Calu3 (cell line): ENCODE data around the gene AGPAT3. TPM values are rescaled to one million over a fixed set of nuclear protein-coding genes. Genes with fewer than 3 reads are reported as not detected.

ENCODE experiments used
- BruUV-seq: library from RNA; stranded (reverse); fragments of 400-500 nt; replicated peaks from 2 replicates; lab custom pipeline; 2021; lab: Mats Ljungman, UMichigan
- CTCF ChIA-PET: fragments of 300-600 bp; sonication (Branson Sonifier 250); formaldehyde crosslinking; loops from one replicate; lab custom pipeline; 2022; ENCODE audit warnings: antibody characterized with exemption; lab: Charles Lee
- DNase-seq: peaks from one replicate; pipeline ENCODE4 v3.0.0; 2022
- H3K27ac Mint-ChIP-seq: one replicate; pipeline ENCODE4 v1.8.0; 2022; ENCODE audit warnings: mixed read lengths; ENCODE audit not compliant: unreplicated experiment
- H3K27me3 Mint-ChIP-seq: one replicate; pipeline ENCODE4 v1.8.0; 2022; ENCODE audit warnings: mixed read lengths; ENCODE audit not compliant: unreplicated experiment
- H3K36me3 Mint-ChIP-seq: one replicate; pipeline ENCODE4 v1.8.0; 2022; ENCODE audit warnings: mild to moderate bottlenecking, moderate library complexity, mixed read lengths; ENCODE audit not compliant: insufficient read depth, unreplicated experiment
- H3K4me1 Mint-ChIP-seq: one replicate; pipeline ENCODE4 v1.8.0; 2022; ENCODE audit warnings: mild to moderate bottlenecking, low read depth, mixed read lengths; ENCODE audit not compliant: unreplicated experiment
- H3K4me3 Mint-ChIP-seq: one replicate; pipeline ENCODE4 v1.8.0; 2022; ENCODE audit warnings: mild to moderate bottlenecking, low read depth, moderate library complexity, mixed read lengths; ENCODE audit not compliant: unreplicated experiment
- H3K9me3 Mint-ChIP-seq: one replicate; pipeline ENCODE4 v1.8.0; 2022; ENCODE audit warnings: low read depth, mixed read lengths; ENCODE audit not compliant: unreplicated experiment
- CTCF ChIP-seq: fragments of 200-600 bp; IDR thresholded peaks from one replicate; pipeline ENCODE4 v1.8.0; 2022; ENCODE audit warnings: antibody characterized with exemption; ENCODE audit not compliant: unreplicated experiment
- intact Hi-C: fragments of 100-400 bp; cut with micrococcal nuclease; formaldehyde crosslinking; loops from one replicate; pipeline ENCODE4 v1.10.0; 2022; ENCODE audit not compliant: unreplicated experiment
- total RNA-seq: library from RNA; stranded (reverse); gene quantifications from 2 replicates; pipeline ENCODE4 v1.2.3, GENCODE V29; 2022

AGPAT3 gene
- total RNA-seq, 1 experiment from 2014 or later = 61.2 TPM

- TF ChIP-seq CTCF = no peak
- Mint-ChIP-seq H3K9me3 (peaks cover 2% of the 10 kb centered on the region), H3K36me3 (no peaks in the 10 kb centered on the region), H3K4me1 (peaks cover 2% of the 10 kb centered on the region), H3K27me3 (peaks cover 31% of the 10 kb centered on the region), H3K4me3 (no peak overlapping the region), H3K27ac (no peak overlapping the region)
- CTCF ChIA-PET = no interaction called here
- intact Hi-C loops = no loop called here
- no peak for DNase-seq
- BruUV-seq = no TSS peak
Measured at GRCh38 chr21:43854773-43855633, 10.0 kb upstream of the AGPAT3 start.

DNA sequence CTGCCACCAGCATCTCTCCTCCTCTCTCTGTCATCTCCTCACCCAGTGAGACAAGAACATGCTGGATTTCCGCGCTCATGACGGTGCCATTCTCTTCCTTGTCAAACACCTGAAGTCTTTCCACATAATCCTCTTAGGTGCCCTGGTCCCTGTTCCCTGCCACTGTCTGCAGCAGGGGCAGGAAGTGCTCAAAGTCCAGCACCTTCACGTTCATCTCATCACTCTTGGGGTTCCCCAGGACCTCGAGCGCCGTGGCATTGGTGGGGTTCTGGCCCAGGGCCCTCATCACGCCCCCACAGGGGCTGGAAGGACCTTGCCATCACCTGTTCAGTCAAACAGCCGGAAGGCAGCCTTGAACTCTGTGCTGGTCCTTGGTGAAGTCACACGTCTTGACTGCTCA lies 9.1 kb upstream of the AGPAT3 start:
- H3K27ac Mint-ChIP-seq = no peak overlapping the region
- peaks cover 31% of the 10 kb centered on the region for H3K27me3 Mint-ChIP-seq
- no peaks in the 10 kb centered on the region for H3K36me3 Mint-ChIP-seq
- no peak for TF ChIP-seq CTCF
- CTCF ChIA-PET = no interaction called here
- no peak for DNase-seq
- H3K4me3 Mint-ChIP-seq = no peak overlapping the region
- BruUV-seq = no TSS peak
- intact Hi-C loops = no loop called here
- no peaks in the 10 kb centered on the region for H3K4me1 Mint-ChIP-seq
- H3K9me3 Mint-ChIP-seq = no peaks in the 10 kb centered on the region

GRCh38 chr21:43858806-43859648 lies 6.0 kb upstream of the AGPAT3 start:
- intact Hi-C loops = no loop called here
- CTCF ChIA-PET = no interaction called here
- no peaks in the 10 kb centered on the region for H3K9me3 Mint-ChIP-seq
- no TSS peak for BruUV-seq
- no peak for DNase-seq
- TF ChIP-seq CTCF = no peak
- peaks cover 1% of the 10 kb centered on the region for H3K36me3 Mint-ChIP-seq
- no peaks in the 10 kb centered on the region for H3K4me1 Mint-ChIP-seq
- no peak overlapping the region for H3K27ac Mint-ChIP-seq
- H3K27me3 Mint-ChIP-seq = peaks cover 25% of the 10 kb centered on the region
- H3K4me3 Mint-ChIP-seq = no peak overlapping the region

- no peak for TF ChIP-seq CTCF
- CTCF ChIA-PET = no interaction called here
- intact Hi-C loops = no loop called here
- H3K4me1 Mint-ChIP-seq = no peaks in the 10 kb centered on the region
- H3K27ac Mint-ChIP-seq = no peak overlapping the region
- BruUV-seq = no TSS peak
- peaks cover 18% of the 10 kb centered on the region for H3K27me3 Mint-ChIP-seq
- H3K4me3 Mint-ChIP-seq = no peak overlapping the region
- DNase-seq = no peak
- H3K9me3 Mint-ChIP-seq = no peaks in the 10 kb centered on the region
- peaks cover 5% of the 10 kb centered on the region for H3K36me3 Mint-ChIP-seq
Measured at GRCh38 chr21:43859747-43860214, 5.2 kb upstream of the AGPAT3 start.
